Tibial artery (tissue), 4 donors: ENCODE results near the gene BLVRB.
"Not testable (repeated sequence)": the region's sequence is repeated elsewhere in the genome, so short reads cannot be mapped to it uniquely, and the experiment has no call there.

Source experiments
- DNase-seq, 2 donors: peaks; one replicate each; pipeline ENCODE4 v3.0.0-alpha.2; 2019
- H3K27ac ChIP-seq, 2 donors: fragments of 200-600 bp; sonication (generic) in 1 of 2; 1 replicate in 1 of 2; 2 replicates in 1 of 2; pipeline ENCODE4 v1.5.1; 2018 to 2019; ENCODE audit warnings: mild to moderate bottlenecking in 1 of 2
- H3K27me3 ChIP-seq, 2 donors: fragments of 200-600 bp; sonication (generic) in 1 of 2; one replicate each; pipeline versions ENCODE4 v1.5.1 to v1.6.0; 2016 to 2019
- H3K36me3 ChIP-seq, 3 donors: fragments of 200-600 bp; sonication (generic) in 2 of 3; one replicate each; pipeline ENCODE4 v1.5.1; 2016 to 2019; ENCODE audit warnings: mild to moderate bottlenecking in 2 of 3
- H3K4me1 ChIP-seq, 4 donors: fragments of 200-600 bp; sonication (generic) in 2 of 4; 1 replicate in 3 of 4; 2 replicates in 1 of 4; pipeline ENCODE4 v1.5.1; 2016 to 2019
- H3K4me3 ChIP-seq, 2 donors: fragments of 200-600 bp; sonication (generic) in 1 of 2; 1 replicate in 1 of 2; 2 replicates in 1 of 2; pipeline ENCODE4 v1.5.1; 2018 to 2019; ENCODE audit warnings: mild to moderate bottlenecking in 2 of 2
- H3K9me3 ChIP-seq, 3 donors: fragments of 200-600 bp; sonication (generic) in 1 of 3; one replicate each; pipeline ENCODE4 v1.5.1; 2016 to 2019
- intact Hi-C: fragments of 100-400 bp; cut with DNase I; formaldehyde crosslinking; loops from one replicate; pipeline ENCODE4 v1.15.0; 2023; ENCODE audit warnings: low total_unique reads
- TF ChIP-seq, protein P1 (sequence below), 2 experiments: fragments of 200-600 bp in 1 of 2; fragments of 450-650 bp in 1 of 2; IDR thresholded peaks; one replicate each; pipeline ENCODE4 v1.5.1; 2017 to 2019; ENCODE audit warnings: antibody characterized with exemption in 2 of 2, mild to moderate bottlenecking in 1 of 2, moderate library complexity in 1 of 2

The BLVRB gene

DNA sequence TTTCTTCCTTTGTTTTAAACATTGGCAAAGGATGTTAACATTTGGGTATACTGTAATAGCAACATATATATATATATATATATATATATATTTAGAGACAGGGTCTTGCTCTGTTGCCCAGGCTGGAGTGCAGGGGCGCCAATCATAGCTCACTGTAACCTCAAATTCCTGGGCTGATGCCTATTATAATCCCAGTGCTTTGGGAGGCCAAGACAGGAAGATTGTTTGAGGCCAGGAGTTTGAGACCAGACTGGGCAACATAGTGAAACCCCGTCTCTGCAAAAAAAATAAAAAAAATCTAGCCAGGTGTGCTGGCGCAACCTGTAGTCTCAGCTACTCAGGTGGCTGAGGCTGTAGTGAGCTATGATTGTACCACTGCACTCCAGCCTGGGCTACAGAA, 5.4 kb downstream of the BLVRB start:
- Histone ChIP-seq H3K4me1 (peaks cover 0 to 25% (median 17%) of the 10 kb centered on the region in 4 donors), H3K27me3 (no peaks in the 10 kb centered on the region), H3K27ac (no peak overlapping the region), H3K4me3 (no peak overlapping the region), H3K9me3 (no peaks in the 10 kb centered on the region), H3K36me3 (peaks cover 12 to 32% (median 18%) of the 10 kb centered on the region in 3 donors)
- TF ChIP-seq, protein P1, sequence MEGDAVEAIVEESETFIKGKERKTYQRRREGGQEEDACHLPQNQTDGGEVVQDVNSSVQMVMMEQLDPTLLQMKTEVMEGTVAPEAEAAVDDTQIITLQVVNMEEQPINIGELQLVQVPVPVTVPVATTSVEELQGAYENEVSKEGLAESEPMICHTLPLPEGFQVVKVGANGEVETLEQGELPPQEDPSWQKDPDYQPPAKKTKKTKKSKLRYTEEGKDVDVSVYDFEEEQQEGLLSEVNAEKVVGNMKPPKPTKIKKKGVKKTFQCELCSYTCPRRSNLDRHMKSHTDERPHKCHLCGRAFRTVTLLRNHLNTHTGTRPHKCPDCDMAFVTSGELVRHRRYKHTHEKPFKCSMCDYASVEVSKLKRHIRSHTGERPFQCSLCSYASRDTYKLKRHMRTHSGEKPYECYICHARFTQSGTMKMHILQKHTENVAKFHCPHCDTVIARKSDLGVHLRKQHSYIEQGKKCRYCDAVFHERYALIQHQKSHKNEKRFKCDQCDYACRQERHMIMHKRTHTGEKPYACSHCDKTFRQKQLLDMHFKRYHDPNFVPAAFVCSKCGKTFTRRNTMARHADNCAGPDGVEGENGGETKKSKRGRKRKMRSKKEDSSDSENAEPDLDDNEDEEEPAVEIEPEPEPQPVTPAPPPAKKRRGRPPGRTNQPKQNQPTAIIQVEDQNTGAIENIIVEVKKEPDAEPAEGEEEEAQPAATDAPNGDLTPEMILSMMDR (IDR thresholded peaks at IDR 0.05): no peak
- intact Hi-C loops: loop anchor here (10.0 kb wide), 1 partner anchor 135 kb away; no protein-coding TSS in a partner anchor
- DNase-seq: no peak

DNA sequence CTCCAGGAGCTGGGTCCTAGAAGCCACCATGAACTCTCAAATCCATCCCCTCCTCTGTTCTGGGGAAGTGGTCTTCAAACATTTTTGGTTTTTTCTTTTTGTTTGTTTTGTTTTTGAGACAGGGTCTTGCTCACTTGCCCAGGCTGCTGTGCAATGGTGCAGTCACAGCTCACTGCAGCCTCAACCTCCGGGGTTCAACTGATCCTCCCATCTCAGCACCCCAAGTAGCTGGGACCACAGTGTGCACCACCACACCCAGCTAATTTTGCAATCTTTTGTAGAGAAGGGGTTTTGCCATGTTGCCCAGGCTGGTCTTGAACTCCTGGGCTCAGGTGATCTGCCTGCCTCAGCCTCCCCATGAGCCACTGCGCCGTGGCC, 7.0 kb downstream of the BLVRB start:
- Histone ChIP-seq H3K27me3 (no peaks in the 10 kb centered on the region), H3K4me1 (peaks cover 0 to 9% (median 4%) of the 10 kb centered on the region in 4 donors), H3K9me3 (no peaks in the 10 kb centered on the region), H3K36me3 (peaks cover 13 to 48% (median 23%) of the 10 kb centered on the region in 3 donors), H3K27ac (no peak overlapping the region), H3K4me3 (no peak overlapping the region)
- intact Hi-C loops: no loop called here
- TF ChIP-seq, protein P1 (IDR thresholded peaks at IDR 0.05): no peak
- DNase-seq: no peak

DNA sequence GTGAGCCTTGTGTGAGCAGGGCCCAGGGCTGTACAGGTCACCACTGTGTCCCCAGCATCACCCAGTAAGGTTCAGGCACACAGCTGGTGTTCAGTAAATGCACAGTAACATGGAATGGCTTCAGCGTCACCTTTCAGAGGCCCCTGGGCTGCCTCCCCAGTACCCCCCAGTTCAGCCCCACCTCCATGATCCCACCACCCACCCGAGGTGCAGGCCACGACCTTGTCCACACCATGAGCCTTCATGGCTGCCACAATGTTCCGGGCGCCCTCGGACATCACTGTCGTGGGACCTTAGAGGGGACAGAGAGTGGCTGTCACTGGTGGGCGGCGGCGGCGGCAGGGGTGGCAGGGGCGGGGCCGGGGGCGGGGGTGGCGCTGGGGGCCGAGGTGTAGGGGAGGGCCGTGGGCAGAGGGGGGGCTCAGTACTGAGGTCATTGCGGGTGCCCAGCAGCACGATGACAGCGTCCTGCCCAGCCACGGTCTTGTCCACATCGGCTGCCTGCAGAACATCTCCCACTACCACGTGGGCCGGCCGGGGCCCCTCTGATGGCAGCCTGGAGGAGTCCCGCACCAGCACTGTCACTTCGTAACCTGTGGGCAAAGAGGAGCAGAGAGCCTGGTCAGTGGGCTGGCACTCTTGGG, 7.5 kb downstream of the BLVRB start:
- no peak for DNase-seq
- Histone ChIP-seq H3K27me3 (no peaks in the 10 kb centered on the region), H3K4me1 (peaks cover 0 to 7% (median 2%) of the 10 kb centered on the region in 4 donors), H3K4me3 (no peak overlapping the region), H3K27ac (no peak overlapping the region), H3K9me3 (no peaks in the 10 kb centered on the region), H3K36me3 (peaks cover 13 to 53% (median 23%) of the 10 kb centered on the region in 3 donors)
- intact Hi-C loops: no loop called here
- TF ChIP-seq, protein P1 (IDR thresholded peaks at IDR 0.05): no peak

DNA sequence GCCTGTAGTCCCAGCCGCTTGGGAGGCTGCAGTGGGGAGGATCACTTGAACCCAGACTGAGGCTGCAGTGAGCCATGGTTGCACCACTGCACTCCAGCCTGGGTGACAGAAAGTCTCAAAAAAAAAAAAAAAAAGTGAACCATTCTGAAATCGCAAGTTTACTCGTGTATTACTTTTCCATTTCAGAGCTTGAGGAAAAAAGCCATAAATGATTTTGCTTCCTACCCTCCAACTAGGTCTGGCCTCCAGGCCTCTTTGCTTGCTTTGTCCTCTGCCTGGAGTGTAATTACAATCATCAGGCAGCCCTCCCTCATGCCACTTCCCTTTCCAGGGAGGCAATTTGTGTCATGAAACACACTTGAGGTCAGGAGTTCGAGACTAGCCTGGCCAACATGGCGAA, 8.5 kb downstream of the BLVRB start:
- H3K4me3 ChIP-seq: no peak overlapping the region
- H3K27me3 ChIP-seq: no peaks in the 10 kb centered on the region
- peaks cover 13 to 56% (median 23%) of the 10 kb centered on the region in 3 donors for H3K36me3 ChIP-seq
- DNase-seq: no peak
- intact Hi-C loops: no loop called here
- TF ChIP-seq, protein P1 (IDR thresholded peaks at IDR 0.05): no peak
- H3K4me1 ChIP-seq: peaks cover 0 to 7% (median 1%) of the 10 kb centered on the region in 4 donors
- H3K27ac ChIP-seq: no peak overlapping the region
- no peaks in the 10 kb centered on the region for H3K9me3 ChIP-seq

DNA sequence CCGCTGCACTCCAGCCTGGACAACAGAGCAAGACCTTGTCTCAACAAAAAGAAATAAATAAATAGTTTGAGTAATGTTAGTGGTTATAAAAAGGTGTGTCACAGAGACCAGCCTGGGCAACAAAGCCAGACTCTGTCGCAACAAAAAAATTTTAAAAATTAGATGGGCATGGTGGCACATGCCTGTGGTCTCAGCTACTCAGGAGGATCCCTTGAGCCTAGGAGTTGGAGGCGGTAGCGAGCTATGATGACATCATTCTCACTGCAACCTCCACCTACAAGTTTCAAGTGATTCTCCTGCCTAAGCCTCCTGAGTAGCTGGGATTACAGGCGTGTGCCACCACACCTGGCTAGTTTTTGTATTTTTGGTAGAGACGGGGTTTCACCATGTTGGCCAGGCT, 11.6 kb downstream of the BLVRB start:
- DNase-seq, H3K4me1 ChIP-seq, intact Hi-C loops, H3K4me3 ChIP-seq, H3K27me3 ChIP-seq, H3K27ac ChIP-seq, H3K9me3 ChIP-seq: not testable (repeated sequence)
- H3K36me3 ChIP-seq: peaks cover 18 to 80% (median 37%) of the 10 kb centered on the region in 3 donors

DNA sequence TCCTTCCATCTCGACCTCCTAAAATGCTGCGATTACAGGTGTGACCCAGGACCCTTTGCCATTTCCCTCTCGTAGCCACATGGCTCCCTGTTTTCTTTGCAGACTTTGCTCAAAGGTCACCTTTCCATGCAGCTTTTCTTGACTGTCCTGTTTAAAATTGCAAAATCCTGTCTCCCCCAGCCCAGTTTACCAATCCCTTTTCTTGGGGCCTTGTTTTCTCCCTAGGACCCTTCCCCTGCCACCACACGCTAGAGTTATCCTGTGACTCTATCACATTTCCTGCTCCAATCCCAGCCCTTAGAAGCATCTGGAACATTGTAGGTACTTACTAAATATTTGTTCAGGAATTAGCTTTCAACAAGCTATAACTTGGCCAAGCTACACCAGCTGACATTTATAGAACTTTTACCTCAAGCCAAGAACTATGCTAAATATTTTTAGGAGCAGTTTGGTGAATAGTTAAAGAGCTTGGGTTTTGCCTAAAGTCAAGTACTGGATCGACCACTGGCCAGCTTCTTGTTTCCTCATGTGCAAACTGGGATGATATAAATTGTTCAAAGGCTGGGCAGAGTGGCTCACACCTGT, 12.3 kb downstream of the BLVRB start:
- H3K36me3 ChIP-seq: peaks cover 22 to 83% (median 40%) of the 10 kb centered on the region in 3 donors
- intact Hi-C loops: no loop called here
- no peaks in the 10 kb centered on the region for H3K9me3 ChIP-seq
- no peak for DNase-seq
- no peaks in the 10 kb centered on the region for H3K27me3 ChIP-seq
- H3K27ac ChIP-seq: no peak overlapping the region
- H3K4me1 ChIP-seq: no peaks in the 10 kb centered on the region
- TF ChIP-seq, protein P1 (IDR thresholded peaks at IDR 0.05): no peak
- no peak overlapping the region for H3K4me3 ChIP-seq
